Neural cell (in vitro differentiated cells): ENCODE data around the gene SLC8A1.

Experiments used
- CTCF ChIP-seq: fragments of 450-650 bp; IDR thresholded peaks from 2 replicates; pipeline ENCODE4 v1.5.1; 2014; ENCODE audit warnings: antibody characterized with exemption, mild to moderate bottlenecking, moderate library complexity; ENCODE audit not compliant: poor library complexity, severe bottlenecking
- POLR2AphosphoS5 ChIP-seq: IDR thresholded peaks from 2 replicates; pipeline ENCODE4 v1.6.1; 2012
- TAF1 ChIP-seq: IDR thresholded peaks from 2 replicates; pipeline ENCODE4 v1.6.1; 2012; ENCODE audit warnings: low read depth
- TF ChIP-seq, protein P1 (sequence below): IDR thresholded peaks from 2 replicates; pipeline ENCODE4 v1.6.1; 2012; ENCODE audit warnings: borderline replicate concordance

- TF ChIP-seq CTCF: no peak
- no peak for TF ChIP-seq TAF1
- TF ChIP-seq POLR2AphosphoS5: no peak
- TF ChIP-seq, protein P1, sequence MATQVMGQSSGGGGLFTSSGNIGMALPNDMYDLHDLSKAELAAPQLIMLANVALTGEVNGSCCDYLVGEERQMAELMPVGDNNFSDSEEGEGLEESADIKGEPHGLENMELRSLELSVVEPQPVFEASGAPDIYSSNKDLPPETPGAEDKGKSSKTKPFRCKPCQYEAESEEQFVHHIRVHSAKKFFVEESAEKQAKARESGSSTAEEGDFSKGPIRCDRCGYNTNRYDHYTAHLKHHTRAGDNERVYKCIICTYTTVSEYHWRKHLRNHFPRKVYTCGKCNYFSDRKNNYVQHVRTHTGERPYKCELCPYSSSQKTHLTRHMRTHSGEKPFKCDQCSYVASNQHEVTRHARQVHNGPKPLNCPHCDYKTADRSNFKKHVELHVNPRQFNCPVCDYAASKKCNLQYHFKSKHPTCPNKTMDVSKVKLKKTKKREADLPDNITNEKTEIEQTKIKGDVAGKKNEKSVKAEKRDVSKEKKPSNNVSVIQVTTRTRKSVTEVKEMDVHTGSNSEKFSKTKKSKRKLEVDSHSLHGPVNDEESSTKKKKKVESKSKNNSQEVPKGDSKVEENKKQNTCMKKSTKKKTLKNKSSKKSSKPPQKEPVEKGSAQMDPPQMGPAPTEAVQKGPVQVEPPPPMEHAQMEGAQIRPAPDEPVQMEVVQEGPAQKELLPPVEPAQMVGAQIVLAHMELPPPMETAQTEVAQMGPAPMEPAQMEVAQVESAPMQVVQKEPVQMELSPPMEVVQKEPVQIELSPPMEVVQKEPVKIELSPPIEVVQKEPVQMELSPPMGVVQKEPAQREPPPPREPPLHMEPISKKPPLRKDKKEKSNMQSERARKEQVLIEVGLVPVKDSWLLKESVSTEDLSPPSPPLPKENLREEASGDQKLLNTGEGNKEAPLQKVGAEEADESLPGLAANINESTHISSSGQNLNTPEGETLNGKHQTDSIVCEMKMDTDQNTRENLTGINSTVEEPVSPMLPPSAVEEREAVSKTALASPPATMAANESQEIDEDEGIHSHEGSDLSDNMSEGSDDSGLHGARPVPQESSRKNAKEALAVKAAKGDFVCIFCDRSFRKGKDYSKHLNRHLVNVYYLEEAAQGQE: no peak
Observed at GRCh38 chr2:40147360-40147759, 304.5 kb downstream of the SLC8A1 start.
